Stimulated activated CD8-positive, alpha-beta memory T cell treated with anti-CD3 and anti-CD28 coated beads, Interleukin-15, amount 100 ng/mL, for 1 hour (primary cell): ENCODE results near the gene RTL1.

Source experiments
- DNase-seq: peaks from one replicate; pipeline ENCODE4 v3.0.0-alpha.2; 2020; ENCODE audit warnings: low read depth

Gene RTL1

GRCh38 chr14:100903672-100904185, at the start of gene RTL1:
TSS of gene RTL1 (minus strand) at chr14:100903722. CDS start at chr14:100884788, 18,934 bp downstream.
- DNase-seq: no peak

- no peak for DNase-seq
Observed at GRCh38 chr14:100950024-100950423, 46.5 kb upstream of the RTL1 start.

GRCh38 chr14:100944052-100944451, 40.5 kb upstream of the RTL1 start:
- DNase-seq: no peak

DNA sequence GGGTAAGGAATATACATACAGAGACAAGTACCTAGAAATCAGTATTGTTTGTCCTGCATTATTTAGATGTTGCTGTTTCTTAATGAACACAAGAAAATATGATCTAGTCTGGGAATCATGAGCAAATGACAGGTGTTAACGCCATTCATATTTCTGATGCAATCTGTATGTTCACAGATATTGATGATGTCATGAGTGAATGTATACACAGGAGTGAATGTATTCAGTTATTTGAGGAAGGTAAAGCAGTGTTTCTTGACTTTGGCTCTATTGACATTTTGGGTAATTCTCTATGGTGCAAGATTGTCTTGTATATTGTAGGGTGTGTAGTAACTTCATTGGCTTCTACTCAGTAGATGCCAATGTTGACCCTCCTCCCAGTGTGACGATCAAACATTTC, 26.7 kb upstream of the RTL1 start:
- no peak for DNase-seq

- no peak for DNase-seq
Observed at GRCh38 chr14:100915560-100915959, 12.0 kb upstream of the RTL1 start.

DNA sequence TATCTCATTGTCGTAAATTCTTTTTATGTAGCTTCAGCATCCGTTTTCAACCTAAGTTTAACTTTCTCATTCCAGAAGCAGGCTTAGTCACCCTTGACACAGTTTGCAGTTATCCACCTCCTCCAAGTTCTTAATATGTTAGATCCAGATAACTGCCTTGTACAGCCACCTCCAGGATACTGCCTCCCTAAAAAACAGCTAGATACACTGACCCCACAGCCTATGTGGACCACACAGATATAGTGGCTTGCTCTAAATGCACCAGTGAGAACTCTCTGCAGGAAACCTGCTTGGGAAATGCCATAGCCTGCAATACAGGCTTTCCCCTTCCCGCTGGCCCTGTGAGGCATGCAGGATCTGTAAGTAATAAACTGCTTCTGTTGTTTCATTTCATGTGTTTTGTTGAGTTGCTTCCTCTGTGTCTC, 11.1 kb upstream of the RTL1 start:
- no peak for DNase-seq

DNA sequence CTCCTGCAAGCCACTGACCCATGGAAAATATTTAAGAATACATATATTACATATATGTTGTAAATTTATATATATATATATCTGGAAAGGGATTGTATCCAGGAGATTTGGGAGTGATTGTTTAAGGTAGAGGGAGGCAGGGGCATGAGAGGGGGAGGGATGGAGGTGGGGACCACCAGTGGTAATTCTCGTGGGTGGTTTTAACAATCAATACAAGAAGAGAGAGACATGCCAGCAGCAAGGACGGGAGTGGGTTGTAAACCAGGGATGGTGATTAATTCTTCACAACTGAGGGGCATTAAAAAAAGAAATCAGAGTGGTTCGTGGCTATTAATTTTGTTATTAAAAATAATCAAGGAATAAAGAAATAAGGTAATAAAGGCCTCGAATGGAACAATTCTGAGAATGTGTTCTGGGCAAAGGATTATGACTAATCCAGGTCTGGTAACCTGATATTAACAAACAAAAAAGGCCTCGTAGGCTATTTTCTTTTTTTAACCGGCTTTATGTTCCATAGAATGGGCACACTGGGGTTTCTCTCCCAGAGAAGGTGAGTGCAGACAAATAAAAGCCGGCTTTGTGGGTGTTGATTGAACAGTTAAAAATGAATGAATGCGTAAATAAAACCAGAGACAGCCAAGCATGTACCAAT, 8.3 kb upstream of the RTL1 start:
- DNase-seq: no peak

DNA sequence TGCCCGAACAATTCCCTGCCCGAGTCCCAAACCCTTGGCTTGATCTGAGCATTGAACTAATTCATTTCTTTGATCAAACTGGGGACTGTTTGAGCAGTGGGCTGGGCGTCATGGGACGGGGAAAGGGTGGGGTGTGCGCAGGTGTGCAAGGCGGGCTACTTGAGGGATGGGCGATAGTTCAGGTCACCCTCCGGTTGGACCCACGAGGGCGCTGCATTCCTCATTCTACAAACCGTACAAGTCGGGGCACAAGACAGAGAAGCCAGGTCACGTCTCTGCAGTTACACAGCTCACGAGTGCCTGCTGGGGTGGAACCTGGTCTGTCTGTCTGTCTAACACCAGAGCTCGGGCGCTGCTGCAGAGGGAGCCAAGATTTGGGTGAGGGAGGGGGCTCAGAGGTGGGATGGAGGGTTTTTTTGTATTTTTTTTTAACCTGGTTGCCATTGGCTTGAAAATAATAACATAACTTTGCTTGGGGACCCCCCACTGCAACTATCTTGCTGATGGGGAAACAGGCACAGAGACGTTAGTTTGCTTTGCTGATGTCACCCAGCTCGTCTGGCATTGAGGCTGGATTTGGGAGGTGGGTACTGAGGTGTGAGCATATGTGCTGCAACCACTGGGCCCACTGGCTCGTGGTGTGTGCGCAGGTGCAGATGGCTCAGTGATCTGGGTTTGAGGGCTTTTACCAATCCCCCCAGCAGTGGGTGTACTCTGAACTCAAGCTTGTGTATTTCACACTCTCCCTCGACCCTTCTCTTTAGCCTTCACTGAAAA, 7.6 kb upstream of the RTL1 start:
- DNase-seq: no peak

DNA sequence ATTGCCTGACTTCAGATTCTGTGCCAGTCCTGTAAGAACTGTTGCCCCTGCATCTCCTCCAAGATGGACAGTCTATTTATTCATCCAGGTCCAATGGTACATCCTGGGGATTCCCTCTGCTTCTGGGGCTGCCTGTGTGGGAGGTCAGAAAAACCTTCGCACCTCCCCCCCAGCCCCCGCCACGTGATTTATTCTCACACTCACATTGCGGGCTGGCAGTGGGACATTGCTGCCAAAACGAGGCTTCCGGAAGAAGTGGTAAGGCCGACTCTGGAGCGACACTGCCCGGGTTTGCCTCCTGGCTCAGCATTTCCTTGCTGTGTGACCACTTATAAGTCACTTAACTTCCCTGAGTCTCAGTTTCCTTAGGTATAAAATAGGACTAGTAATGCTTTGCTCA, 5.9 kb upstream of the RTL1 start:
- DNase-seq: no peak

DNA sequence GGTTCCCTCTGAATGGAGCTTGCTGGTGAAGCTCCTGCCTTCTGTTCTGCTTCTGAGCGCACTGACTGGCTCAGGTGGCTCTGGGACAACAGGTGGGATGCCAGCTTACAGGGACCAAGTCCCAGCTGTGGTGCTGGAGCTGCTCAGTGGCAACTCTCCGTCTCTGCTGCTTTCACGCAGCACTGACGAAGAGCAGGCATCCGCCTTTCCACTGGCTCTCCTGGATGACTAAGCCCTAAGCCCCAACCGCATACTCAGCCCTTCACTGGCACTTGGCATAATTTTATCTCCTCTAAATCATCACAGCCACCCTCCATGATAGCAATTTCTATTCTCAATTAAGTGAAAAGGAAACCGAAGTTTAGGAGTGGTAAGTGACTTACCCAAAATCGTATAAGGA, 3.7 kb upstream of the RTL1 start:
- DNase-seq: no peak

DNA sequence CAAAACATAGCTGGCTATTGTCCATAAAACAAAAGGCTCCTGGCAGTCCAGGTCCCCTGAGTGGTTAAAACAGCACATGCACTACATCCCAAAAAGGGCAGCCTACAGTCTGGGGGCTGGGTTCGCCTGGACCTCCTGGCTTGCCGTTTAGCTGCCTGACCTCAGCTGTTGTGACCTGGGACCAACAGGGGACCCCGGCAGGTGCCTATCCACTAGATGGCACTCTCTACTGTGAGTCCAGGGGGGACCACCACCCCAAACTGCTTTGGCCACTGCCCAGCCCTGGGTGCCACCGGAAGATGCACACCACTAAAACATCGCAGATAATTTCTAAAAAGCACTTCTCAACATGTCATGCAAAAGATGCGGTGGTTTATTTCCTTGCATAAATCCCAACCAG, 2.9 kb upstream of the RTL1 start:
- no peak for DNase-seq

- DNase-seq: no peak
Observed at GRCh38 chr14:100905166-100905565, 1.6 kb upstream of the RTL1 start.

DNA sequence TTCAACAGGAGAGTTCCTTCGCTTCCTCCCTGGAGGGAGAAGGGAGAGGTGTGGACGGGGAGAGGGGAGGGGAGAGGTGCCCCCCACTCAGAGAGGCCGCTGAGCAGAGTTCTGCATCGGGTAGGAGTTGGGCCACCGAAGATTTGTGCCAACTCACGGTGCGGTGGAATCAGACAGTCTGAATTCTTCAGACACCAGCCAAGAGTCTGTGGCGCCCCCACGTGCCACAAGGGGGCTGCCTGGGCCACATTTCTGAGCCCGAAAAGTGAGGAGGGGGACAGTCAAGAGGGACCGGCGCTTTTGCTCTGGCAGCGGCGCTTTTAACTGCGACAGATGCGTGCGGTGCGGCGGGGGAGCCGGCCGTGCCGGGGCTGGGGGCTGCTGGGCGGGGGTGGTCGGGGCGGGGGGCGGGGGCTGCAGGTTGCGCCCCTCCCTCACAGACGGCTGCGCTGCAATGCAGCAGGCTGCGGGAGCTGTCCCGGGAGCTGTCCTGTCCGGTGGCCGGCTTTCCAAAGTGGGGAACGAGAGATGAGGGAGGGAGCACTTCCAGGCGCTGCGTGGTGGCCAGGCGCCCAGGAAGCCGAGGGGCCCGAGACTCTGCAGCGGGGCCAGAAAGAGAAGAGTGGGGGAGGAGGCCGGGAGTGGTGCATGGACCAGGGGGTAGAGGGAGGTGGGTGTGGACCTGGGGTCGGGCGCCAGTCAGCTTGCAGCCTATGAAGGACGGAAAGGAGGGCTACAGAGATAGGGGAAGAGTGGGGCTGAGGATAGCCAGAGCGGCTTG, 975 bp upstream of the RTL1 start:
- no peak for DNase-seq

DNA sequence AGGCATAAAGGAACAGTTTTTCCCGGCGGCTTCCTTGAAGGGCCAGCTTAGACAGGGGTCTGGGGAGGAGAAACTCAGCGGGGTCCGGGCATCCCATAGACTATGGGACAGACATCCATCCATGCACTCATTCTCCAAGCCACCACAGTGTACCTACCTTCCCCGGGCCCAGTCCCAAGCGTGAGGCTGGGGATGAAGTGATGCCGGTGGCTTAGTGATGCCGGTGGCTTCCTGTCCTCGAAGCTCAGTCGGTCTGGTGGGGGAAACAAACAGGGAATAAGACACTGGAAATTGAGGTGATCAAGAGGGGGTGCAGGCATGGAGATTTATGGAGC, 421 bp downstream of the RTL1 start:
- DNase-seq: no peak

GRCh38 chr14:100902295-100903133, 1.0 kb downstream of the RTL1 start:
- DNase-seq: no peak

DNA sequence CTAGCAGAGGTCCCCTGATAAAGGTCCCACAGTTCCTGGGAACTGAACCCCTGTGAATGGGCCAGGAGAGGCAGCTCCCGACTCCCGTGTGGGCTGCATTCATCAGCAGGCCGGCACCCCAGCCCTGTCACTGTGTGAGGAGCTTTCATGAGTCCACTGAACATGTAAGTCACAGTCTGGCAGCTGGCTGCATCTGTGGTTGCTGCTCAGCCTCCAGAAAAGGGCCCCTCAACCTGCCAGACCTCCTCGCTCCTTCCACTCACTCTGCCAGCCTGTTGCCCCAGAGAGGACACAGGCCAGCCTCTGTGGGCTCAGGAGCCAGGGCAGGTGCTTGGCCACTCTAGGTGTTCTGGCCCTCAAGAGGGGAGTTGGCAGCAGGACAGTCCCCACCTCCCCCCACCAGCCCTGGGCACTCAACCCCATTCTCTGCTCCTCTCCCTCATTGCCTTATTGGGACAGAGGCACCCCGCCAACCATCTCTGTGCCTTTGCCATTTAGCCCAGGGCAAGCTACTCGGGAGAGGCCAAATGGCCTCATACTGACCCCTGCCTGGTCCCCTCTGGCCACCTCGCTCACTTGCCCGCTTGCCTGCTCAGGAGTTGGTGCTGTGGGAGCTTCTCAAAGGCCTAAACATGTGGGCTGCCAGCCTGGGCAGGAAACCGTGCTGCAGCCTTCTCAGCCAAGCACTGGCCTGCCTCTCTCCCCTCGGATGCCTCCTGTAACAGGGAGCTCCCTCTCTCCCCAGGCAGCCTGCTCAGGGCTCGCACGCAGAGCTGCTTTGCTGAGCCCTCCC, 1.9 kb downstream of the RTL1 start:
- no peak for DNase-seq

DNA sequence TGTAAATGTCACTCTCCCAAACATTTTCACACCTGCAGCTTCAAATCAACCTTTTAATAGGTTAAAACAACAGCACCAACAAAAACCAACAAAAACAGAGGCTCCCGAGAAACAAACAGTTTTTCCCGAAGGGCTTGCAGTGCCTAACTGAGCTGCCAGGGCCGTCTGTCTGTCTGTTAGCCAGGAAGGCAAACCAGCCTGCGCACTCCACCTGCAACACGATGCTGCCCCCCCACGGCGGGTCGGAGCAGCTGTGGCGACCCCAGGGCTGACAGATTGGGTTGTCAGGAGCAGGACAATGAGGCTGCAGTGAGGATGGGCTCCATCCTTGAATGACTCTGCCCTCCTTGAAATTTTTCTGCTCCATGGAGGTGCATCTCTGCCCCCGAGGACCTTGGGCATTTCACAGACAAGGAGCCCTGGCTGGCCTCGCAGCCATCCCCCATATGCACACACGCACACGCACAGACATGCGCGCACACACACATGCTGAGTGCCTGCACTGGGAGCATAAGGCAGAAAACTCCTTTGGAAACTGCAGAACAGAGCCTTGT, 2.6 kb downstream of the RTL1 start:
- DNase-seq: no peak

DNA sequence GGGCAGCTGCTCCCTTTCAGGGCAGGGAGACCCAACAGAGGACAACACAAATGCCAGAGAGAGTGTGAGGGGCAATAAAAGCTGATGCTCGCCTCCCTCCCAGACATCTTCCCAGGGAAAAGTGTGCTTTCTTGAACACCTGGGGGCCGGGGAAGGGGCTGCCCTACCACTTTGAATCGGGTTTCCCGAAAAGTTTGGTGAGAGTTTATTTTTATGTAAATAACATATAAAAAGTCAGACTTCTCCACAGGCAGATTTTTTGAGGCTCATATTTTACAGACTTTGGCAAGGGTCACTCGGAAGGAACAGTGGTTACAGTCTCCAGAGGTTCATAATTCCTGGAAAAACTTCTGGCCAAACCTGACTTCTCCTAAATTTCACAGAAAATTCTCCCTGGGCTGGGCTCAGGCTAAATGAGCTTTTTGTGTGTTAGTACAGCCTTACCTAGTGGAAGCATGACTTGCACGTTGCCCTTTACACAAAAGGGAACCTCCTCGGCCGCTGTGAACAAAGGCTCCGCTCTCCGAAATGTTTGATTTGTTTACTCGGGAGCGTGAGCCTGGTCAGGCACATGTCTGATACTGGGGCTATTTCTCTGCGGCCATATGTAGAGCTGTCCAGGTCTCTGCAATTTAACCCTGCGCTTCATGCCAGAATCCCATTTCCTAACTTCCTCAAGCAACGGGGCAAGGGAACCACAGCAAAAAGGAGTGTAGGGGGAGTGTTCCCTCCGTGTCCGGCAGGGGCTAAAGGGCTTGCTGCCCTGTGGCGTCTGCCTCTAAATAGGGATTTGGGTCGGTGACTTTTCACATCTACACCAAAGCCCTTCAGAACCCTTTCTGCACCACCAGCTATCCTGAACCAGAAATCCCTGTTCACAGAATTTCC, 3.4 kb downstream of the RTL1 start:
- no peak for DNase-seq

DNA sequence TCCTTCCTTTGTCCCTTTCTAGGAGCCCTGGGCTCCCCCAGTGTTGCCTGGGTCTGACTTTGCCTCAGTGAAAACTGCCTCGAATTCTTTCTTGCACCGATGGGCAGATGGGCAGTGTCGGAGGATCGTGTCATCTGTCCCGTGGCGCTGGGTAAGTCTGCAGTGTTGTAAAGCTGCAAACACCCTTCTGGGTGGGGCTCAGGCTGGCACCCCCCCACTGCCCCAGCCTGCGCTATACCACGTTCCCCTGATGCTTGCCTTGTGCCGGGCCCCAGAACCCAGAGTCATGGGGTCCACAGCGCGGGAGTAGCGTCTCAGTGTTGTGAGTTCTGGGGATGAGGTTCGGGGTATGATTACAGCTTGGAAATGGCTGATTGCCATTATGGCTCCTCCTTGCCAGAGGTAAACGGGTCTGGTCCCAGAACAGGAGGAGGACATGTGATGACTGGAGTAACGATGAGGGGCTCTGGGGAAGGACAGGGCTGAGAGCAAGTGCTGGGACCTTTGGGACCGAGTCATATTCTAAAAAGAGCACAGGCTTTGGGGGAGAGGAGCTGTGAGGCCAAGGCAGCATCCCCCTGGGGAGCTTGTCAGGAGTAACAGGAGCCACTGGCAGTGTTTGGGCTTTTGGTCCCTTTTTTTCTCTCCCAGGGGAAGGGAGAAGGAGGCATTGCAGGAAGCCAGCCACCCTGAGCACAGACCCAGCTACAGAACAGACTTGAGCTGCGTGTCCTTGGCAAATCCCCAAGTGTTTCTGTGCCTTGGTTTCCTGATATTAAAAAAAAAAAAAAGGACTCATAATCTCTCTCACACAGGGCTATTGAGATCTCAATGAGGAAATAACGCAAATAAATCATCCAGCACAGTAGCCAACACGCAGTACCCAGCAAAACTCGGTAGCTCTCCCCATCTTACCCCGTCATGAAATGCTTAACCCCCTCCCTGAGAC, 4.3 kb downstream of the RTL1 start:
- DNase-seq: no peak
